ENCODE data around the gene KCNMB2. TPM values are rescaled to one million over a fixed set of nuclear protein-coding genes. Genes with fewer than 3 reads are reported as not detected.

KCNMB2 gene
- total RNA-seq, 4 donors from 2014 or later, result not detected

DNA sequence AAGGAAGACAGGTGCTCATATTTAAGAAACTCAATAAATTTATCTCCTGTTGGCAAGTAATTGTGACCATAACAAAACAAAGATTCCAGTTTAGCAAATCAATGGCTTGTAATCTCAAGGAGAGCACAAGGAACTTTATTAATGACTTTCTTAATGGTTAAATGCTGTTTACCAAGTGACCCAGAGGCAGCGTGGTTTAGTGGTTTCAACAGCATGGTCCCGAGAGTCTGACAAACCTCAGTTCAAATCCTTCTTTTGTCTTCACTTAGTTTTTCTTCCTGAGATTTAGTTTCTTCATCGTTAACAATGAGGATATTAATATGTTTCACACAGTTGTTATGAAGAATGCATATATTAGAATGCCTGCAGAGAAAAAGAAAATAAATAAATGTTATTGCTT lies 212.6 kb downstream of the KCNMB2 start:
- TF ChIP-seq, protein P1, sequence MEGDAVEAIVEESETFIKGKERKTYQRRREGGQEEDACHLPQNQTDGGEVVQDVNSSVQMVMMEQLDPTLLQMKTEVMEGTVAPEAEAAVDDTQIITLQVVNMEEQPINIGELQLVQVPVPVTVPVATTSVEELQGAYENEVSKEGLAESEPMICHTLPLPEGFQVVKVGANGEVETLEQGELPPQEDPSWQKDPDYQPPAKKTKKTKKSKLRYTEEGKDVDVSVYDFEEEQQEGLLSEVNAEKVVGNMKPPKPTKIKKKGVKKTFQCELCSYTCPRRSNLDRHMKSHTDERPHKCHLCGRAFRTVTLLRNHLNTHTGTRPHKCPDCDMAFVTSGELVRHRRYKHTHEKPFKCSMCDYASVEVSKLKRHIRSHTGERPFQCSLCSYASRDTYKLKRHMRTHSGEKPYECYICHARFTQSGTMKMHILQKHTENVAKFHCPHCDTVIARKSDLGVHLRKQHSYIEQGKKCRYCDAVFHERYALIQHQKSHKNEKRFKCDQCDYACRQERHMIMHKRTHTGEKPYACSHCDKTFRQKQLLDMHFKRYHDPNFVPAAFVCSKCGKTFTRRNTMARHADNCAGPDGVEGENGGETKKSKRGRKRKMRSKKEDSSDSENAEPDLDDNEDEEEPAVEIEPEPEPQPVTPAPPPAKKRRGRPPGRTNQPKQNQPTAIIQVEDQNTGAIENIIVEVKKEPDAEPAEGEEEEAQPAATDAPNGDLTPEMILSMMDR (IDR thresholded peaks at IDR 0.05 in 4 of 5, conservative IDR thresholded peaks at IDR 0.05 in 1 of 5), result no peak
- TF ChIP-seq POLR2A (IDR thresholded peaks at IDR 0.05), result no peak
- Histone ChIP-seq H3K9me3 (no peaks in the 10 kb centered on the region), H3K4me3 (no peak overlapping the region), H3K27ac (no peak overlapping the region), H3K36me3 (no peaks in the 10 kb centered on the region), H3K4me1 (no peaks in the 10 kb centered on the region), H3K27me3 (no peaks in the 10 kb centered on the region)
- ATAC-seq, result no peak
- in situ Hi-C loops (cut with MboI; ENCODE audit: low sequenced_read_pairs in 4 of 4) (no loop called here), intact Hi-C loops (cut with DNase I; ENCODE audit: low total_unique reads) (no loop called here)
- DNase-seq, result no peak

DNA sequence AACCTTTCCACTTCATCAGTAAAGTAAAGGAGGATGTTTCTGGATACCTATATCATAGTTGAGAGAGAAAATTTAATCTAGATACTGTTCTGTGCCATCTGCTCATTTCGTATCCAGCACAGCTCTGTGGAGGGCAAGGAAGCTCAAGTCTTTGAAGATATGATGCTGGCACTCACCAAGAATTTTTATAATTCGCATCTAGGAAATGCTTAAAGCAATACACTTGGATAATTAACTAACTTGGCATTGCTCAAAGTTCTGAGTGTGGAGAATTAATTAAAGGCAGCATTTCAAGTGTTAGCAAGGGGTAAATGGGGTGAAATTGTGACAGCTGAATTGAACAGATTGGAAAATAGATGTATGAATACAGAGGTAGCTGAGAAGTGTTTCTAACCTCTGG lies 213.2 kb downstream of the KCNMB2 start:
- Histone ChIP-seq H3K27ac (no peak overlapping the region), H3K36me3 (no peaks in the 10 kb centered on the region), H3K9me3 (no peaks in the 10 kb centered on the region), H3K4me3 (no peak overlapping the region), H3K4me1 (no peaks in the 10 kb centered on the region), H3K27me3 (no peaks in the 10 kb centered on the region)
- TF ChIP-seq, protein P1 (IDR thresholded peaks at IDR 0.05 in 4 of 5, conservative IDR thresholded peaks at IDR 0.05 in 1 of 5), result no peak
- no peak for TF ChIP-seq POLR2A (IDR thresholded peaks at IDR 0.05)
- in situ Hi-C loops (cut with MboI; ENCODE audit: low sequenced_read_pairs in 4 of 4) (no loop called here), intact Hi-C loops (cut with DNase I; ENCODE audit: low total_unique reads) (no loop called here)
- ATAC-seq (no peak), DNase-seq (no peak)

GRCh38 chr3:178750639-178751300 lies 214.5 kb downstream of the KCNMB2 start:
- ATAC-seq, result no peak
- Histone ChIP-seq H3K4me3 (no peak overlapping the region), H3K4me1 (no peaks in the 10 kb centered on the region), H3K9me3 (no peaks in the 10 kb centered on the region), H3K27me3 (no peaks in the 10 kb centered on the region), H3K27ac (no peak overlapping the region), H3K36me3 (no peaks in the 10 kb centered on the region)
- TF ChIP-seq, protein P1 (IDR thresholded peaks at IDR 0.05 in 4 of 5, conservative IDR thresholded peaks at IDR 0.05 in 1 of 5), result no peak
- TF ChIP-seq POLR2A (IDR thresholded peaks at IDR 0.05), result no peak
- no peak for DNase-seq
- intact Hi-C loops (cut with DNase I; ENCODE audit: low total_unique reads), result no loop called here
- in situ Hi-C loops (cut with MboI; ENCODE audit: low sequenced_read_pairs in 4 of 4), result no loop called here

DNA sequence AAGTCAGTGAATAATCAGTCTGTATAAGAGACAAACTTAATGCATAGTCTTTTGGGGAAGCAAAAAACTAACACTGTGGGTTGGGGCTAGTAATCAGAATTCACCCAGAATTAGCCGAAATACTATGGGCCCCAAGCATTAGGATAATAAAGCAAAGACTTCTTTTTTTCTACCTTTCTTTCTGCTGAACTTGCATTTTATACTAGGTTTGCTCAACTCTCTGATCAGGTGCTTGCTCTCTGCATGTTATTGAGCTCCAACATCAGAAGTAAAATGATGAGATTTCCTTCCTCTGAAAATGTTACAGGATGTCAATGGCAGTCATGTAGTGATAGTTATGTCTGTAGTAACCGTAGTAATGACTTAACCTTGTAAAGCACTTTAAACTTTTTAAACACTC lies 216.6 kb downstream of the KCNMB2 start:
- intact Hi-C loops (cut with DNase I; ENCODE audit: low total_unique reads) (no loop called here), in situ Hi-C loops (cut with MboI; ENCODE audit: low sequenced_read_pairs in 4 of 4) (no loop called here)
- no peak overlapping the region for H3K4me3 ChIP-seq
- no peaks in the 10 kb centered on the region for H3K27me3 ChIP-seq
- no peaks in the 10 kb centered on the region for H3K4me1 ChIP-seq
- TF ChIP-seq POLR2A (IDR thresholded peaks at IDR 0.05), result no peak
- TF ChIP-seq, protein P1 (IDR thresholded peaks at IDR 0.05 in 4 of 5, conservative IDR thresholded peaks at IDR 0.05 in 1 of 5), result no peak
- H3K9me3 ChIP-seq, result no peaks in the 10 kb centered on the region
- ATAC-seq (no peak), DNase-seq (no peak)
- no peak overlapping the region for H3K27ac ChIP-seq
- no peaks in the 10 kb centered on the region for H3K36me3 ChIP-seq

All from gastrocnemius medialis (tissue), 4 donors.